Endothelial cell (in vitro differentiated cells): ENCODE data around the gene CCDC142. TPM values are rescaled to one million over a fixed set of nuclear protein-coding genes. Genes with fewer than 3 reads are reported as not detected.

Source experiments
- DNase-seq: peaks from one replicate; pipeline ENCODE4 v3.0.0; 2021; ENCODE audit warnings: low spot score
- H3K27ac Mint-ChIP-seq: one replicate; pipeline ENCODE4 v1.8.0; 2021; ENCODE audit warnings: mixed read lengths, inconsistent platforms; ENCODE audit not compliant: unreplicated experiment
- H3K27me3 Mint-ChIP-seq: one replicate; pipeline ENCODE4 v1.8.0; 2021; ENCODE audit warnings: mild to moderate bottlenecking, moderate library complexity, mixed read lengths, inconsistent platforms; ENCODE audit not compliant: unreplicated experiment
- H3K36me3 Mint-ChIP-seq: one replicate; pipeline ENCODE4 v1.8.0; 2021; ENCODE audit warnings: mild to moderate bottlenecking, low read depth, mixed read lengths, inconsistent platforms; ENCODE audit not compliant: unreplicated experiment
- H3K4me1 Mint-ChIP-seq: one replicate; pipeline ENCODE4 v1.8.0; 2021; ENCODE audit warnings: mild to moderate bottlenecking, mixed read lengths, inconsistent platforms; ENCODE audit not compliant: unreplicated experiment
- H3K4me3 Mint-ChIP-seq: one replicate; pipeline ENCODE4 v1.8.0; 2021; ENCODE audit warnings: mild to moderate bottlenecking, mixed read lengths, inconsistent platforms; ENCODE audit not compliant: unreplicated experiment
- H3K9me3 Mint-ChIP-seq: one replicate; pipeline ENCODE4 v1.8.0; 2021; ENCODE audit warnings: mixed read lengths, inconsistent platforms; ENCODE audit not compliant: unreplicated experiment
- CTCF ChIP-seq: fragments of 200-600 bp; sonication (generic); IDR thresholded peaks from one replicate; pipeline ENCODE4 v1.5.0; 2021; ENCODE audit warnings: antibody characterized with exemption; ENCODE audit not compliant: unreplicated experiment
- total RNA-seq: library from RNA; stranded (reverse); fragmentation: NEBNext Ultra II Directional; extraction: Animal tissue kit (Norgen Biotek cat#: 25700); gene quantifications from one replicate; pipeline ENCODE4 v1.2.1, GENCODE V29; 2021; ENCODE audit not compliant: unreplicated experiment

The CCDC142 gene
- total RNA-seq, 1 donor from 2014 or later: 20.7 TPM

- DNase-seq: no peak
- H3K36me3 Mint-ChIP-seq: peaks cover 14% of the 10 kb centered on the region
- no peak overlapping the region for H3K27ac Mint-ChIP-seq
- H3K4me3 Mint-ChIP-seq: no peak overlapping the region
- H3K9me3 Mint-ChIP-seq: peaks cover 5% of the 10 kb centered on the region
- H3K4me1 Mint-ChIP-seq: peaks cover 25% of the 10 kb centered on the region
- peaks cover 37% of the 10 kb centered on the region for H3K27me3 Mint-ChIP-seq
- no peak for TF ChIP-seq CTCF
Observed at GRCh38 chr2:74513605-74514367, 31.0 kb upstream of the CCDC142 start.

GRCh38 chr2:74512744-74513604 lies 30.2 kb upstream of the CCDC142 start:
- Mint-ChIP-seq H3K36me3 (peaks cover 11% of the 10 kb centered on the region), H3K27ac (no peak overlapping the region), H3K9me3 (peaks cover 5% of the 10 kb centered on the region), H3K4me1 (peaks cover 31% of the 10 kb centered on the region), H3K27me3 (peaks cover 34% of the 10 kb centered on the region), H3K4me3 (peak overlapping the region; percentile 65)
- no peak for DNase-seq
- no peak for TF ChIP-seq CTCF

- no peak for TF ChIP-seq CTCF
- Mint-ChIP-seq H3K36me3 (peaks cover 8% of the 10 kb centered on the region), H3K27me3 (peaks cover 31% of the 10 kb centered on the region), H3K4me1 (peaks cover 33% of the 10 kb centered on the region), H3K4me3 (no peak overlapping the region), H3K9me3 (no peaks in the 10 kb centered on the region), H3K27ac (peak overlapping the region; percentile 43)
- no peak for DNase-seq
Observed at GRCh38 chr2:74511104-74511989, 28.5 kb upstream of the CCDC142 start.

- Mint-ChIP-seq H3K27ac (no peak overlapping the region), H3K9me3 (no peaks in the 10 kb centered on the region), H3K4me3 (peak overlapping the region; percentile 9), H3K27me3 (peaks cover 30% of the 10 kb centered on the region), H3K36me3 (peaks cover 9% of the 10 kb centered on the region), H3K4me1 (peaks cover 32% of the 10 kb centered on the region)
- no peak for TF ChIP-seq CTCF
- no peak for DNase-seq
Observed at GRCh38 chr2:74510272-74510671, 27.5 kb upstream of the CCDC142 start.
